Measurements from ENCODE around the gene SETD4.
A peak's percentile ranks its signal among the peaks of the same experiment; 100 is the strongest.

SETD4 gene

GRCh38 chr21:36096398-36097290 lies 36.3 kb upstream of the SETD4 start:
- no peaks in the 10 kb centered on the region for H3K9me2 ChIP-seq (replicated peaks; ENCODE audit: low read depth, low read length)
- no peaks in the 10 kb centered on the region for H3F3A ChIP-seq (ENCODE audit: low read depth)
- no peak overlapping the region for H3K4me2 ChIP-seq (ENCODE audit: low read depth, low read length, poor library complexity, severe bottlenecking)
- TF ChIP-seq EZH2phosphoT487 (IDR thresholded peaks at IDR 0.05; ENCODE audit: borderline replicate concordance): no peak
- no peak for TF ChIP-seq CTCF (conservative IDR thresholded peaks at IDR 0.05; ENCODE audit: low read length)
- no peaks in the 10 kb centered on the region for H3K36me3 ChIP-seq (ENCODE audit: insufficient read depth, low read length)
- no peak overlapping the region for H3K9ac ChIP-seq (ENCODE audit: low read depth, low read length, poor library complexity, severe bottlenecking)
- no peaks in the 10 kb centered on the region for H3K4me1 ChIP-seq (ENCODE audit: insufficient read depth, low read length, poor library complexity, severe bottlenecking)
- H2AFZ ChIP-seq (ENCODE audit: low read length): 0 out of 2 replicates have a peak overlapping the region, but pooled peaks have one; percentile 7
- no peaks in the 10 kb centered on the region for H3K79me2 ChIP-seq (ENCODE audit: insufficient read depth, low read length)
- no peaks in the 10 kb centered on the region for H4K20me1 ChIP-seq (ENCODE audit: insufficient read depth, low read length, poor library complexity, severe bottlenecking)
- peaks cover 12% of the 10 kb centered on the region; the same call in 1 of the 2 replicates for H3K9me3 ChIP-seq (ENCODE audit: insufficient read depth, low read depth, low read length)
- no peak overlapping the region for H3K4me3 ChIP-seq (ENCODE audit: low read length, poor library complexity, severe bottlenecking)
- no peaks in the 10 kb centered on the region for H3K27me3 ChIP-seq (ENCODE audit: insufficient read depth, low read length, poor library complexity, severe bottlenecking)

- Histone ChIP-seq H3K4me2 (ENCODE audit: low read depth, low read length, poor library complexity, severe bottlenecking) (no peak overlapping the region), H3K79me2 (ENCODE audit: insufficient read depth, low read length) (no peaks in the 10 kb centered on the region), H3K4me1 (ENCODE audit: insufficient read depth, low read length, poor library complexity, severe bottlenecking) (no peaks in the 10 kb centered on the region), H3K9me3 (ENCODE audit: insufficient read depth, low read depth, low read length) (peaks cover 12% of the 10 kb centered on the region; the same call in 1 of the 2 replicates), H3K27me3 (ENCODE audit: insufficient read depth, low read length, poor library complexity, severe bottlenecking) (no peaks in the 10 kb centered on the region), H2AFZ (ENCODE audit: low read length) (no peak overlapping the region), H3K4me3 (ENCODE audit: low read length, poor library complexity, severe bottlenecking) (no peak overlapping the region), H4K20me1 (ENCODE audit: insufficient read depth, low read length, poor library complexity, severe bottlenecking) (no peaks in the 10 kb centered on the region), H3K9ac (ENCODE audit: low read depth, low read length, poor library complexity, severe bottlenecking) (no peak overlapping the region), H3K36me3 (ENCODE audit: insufficient read depth, low read length) (no peaks in the 10 kb centered on the region), H3K9me2 (replicated peaks; ENCODE audit: low read depth, low read length) (no peaks in the 10 kb centered on the region), H3F3A (ENCODE audit: low read depth) (no peaks in the 10 kb centered on the region)
- TF ChIP-seq EZH2phosphoT487 (IDR thresholded peaks at IDR 0.05; ENCODE audit: borderline replicate concordance): no peak
- no peak for TF ChIP-seq CTCF (conservative IDR thresholded peaks at IDR 0.05; ENCODE audit: low read length)
Observed at GRCh38 chr21:36093512-36093911, 33.2 kb upstream of the SETD4 start.

- no peak overlapping the region for H3K4me3 ChIP-seq (ENCODE audit: low read length, poor library complexity, severe bottlenecking)
- H3K9ac ChIP-seq (ENCODE audit: low read depth, low read length, poor library complexity, severe bottlenecking): no peak overlapping the region
- no peaks in the 10 kb centered on the region for H3K27me3 ChIP-seq (ENCODE audit: insufficient read depth, low read length, poor library complexity, severe bottlenecking)
- H4K20me1 ChIP-seq (ENCODE audit: insufficient read depth, low read length, poor library complexity, severe bottlenecking): no peaks in the 10 kb centered on the region
- H3F3A ChIP-seq (ENCODE audit: low read depth): no peaks in the 10 kb centered on the region
- TF ChIP-seq EZH2phosphoT487 (IDR thresholded peaks at IDR 0.05; ENCODE audit: borderline replicate concordance): no peak
- no peak for TF ChIP-seq CTCF (conservative IDR thresholded peaks at IDR 0.05; ENCODE audit: low read length)
- H2AFZ ChIP-seq (ENCODE audit: low read length): no peak overlapping the region
- H3K9me3 ChIP-seq (ENCODE audit: insufficient read depth, low read depth, low read length): peaks cover 12% of the 10 kb centered on the region; the same call in 1 of the 2 replicates
- no peak overlapping the region for H3K4me2 ChIP-seq (ENCODE audit: low read depth, low read length, poor library complexity, severe bottlenecking)
- no peaks in the 10 kb centered on the region for H3K4me1 ChIP-seq (ENCODE audit: insufficient read depth, low read length, poor library complexity, severe bottlenecking)
- H3K36me3 ChIP-seq (ENCODE audit: insufficient read depth, low read length): no peaks in the 10 kb centered on the region
- no peaks in the 10 kb centered on the region for H3K9me2 ChIP-seq (replicated peaks; ENCODE audit: low read depth, low read length)
- H3K79me2 ChIP-seq (ENCODE audit: insufficient read depth, low read length): no peaks in the 10 kb centered on the region
Observed at GRCh38 chr21:36092681-36093080, 32.4 kb upstream of the SETD4 start.
